22Rv1 (cell line): ENCODE measurements around the gene SETD6.

Experiments used
- H3K27ac ChIP-seq: fragments of 450-650 bp; 2 replicates; pipeline ENCODE4 v1.5.1; 2017
- ZFX ChIP-seq: fragments of 450-650 bp; IDR thresholded peaks from 2 replicates; pipeline ENCODE4 v1.6.1; 2017; ENCODE audit warnings: antibody characterized with exemption, borderline replicate concordance
- TF ChIP-seq, protein P1 (sequence below): fragments of 450-650 bp; IDR thresholded peaks from 2 replicates; pipeline ENCODE4 v1.5.1; 2017; ENCODE audit warnings: mild to moderate bottlenecking

The SETD6 gene

GRCh38 chr16:58515871-58516767, 802 bp downstream of the SETD6 start:
- TF ChIP-seq, protein P1, sequence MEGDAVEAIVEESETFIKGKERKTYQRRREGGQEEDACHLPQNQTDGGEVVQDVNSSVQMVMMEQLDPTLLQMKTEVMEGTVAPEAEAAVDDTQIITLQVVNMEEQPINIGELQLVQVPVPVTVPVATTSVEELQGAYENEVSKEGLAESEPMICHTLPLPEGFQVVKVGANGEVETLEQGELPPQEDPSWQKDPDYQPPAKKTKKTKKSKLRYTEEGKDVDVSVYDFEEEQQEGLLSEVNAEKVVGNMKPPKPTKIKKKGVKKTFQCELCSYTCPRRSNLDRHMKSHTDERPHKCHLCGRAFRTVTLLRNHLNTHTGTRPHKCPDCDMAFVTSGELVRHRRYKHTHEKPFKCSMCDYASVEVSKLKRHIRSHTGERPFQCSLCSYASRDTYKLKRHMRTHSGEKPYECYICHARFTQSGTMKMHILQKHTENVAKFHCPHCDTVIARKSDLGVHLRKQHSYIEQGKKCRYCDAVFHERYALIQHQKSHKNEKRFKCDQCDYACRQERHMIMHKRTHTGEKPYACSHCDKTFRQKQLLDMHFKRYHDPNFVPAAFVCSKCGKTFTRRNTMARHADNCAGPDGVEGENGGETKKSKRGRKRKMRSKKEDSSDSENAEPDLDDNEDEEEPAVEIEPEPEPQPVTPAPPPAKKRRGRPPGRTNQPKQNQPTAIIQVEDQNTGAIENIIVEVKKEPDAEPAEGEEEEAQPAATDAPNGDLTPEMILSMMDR, result peak; percentile 19; the same call in 1 of the 2 replicates
- TF ChIP-seq ZFX, result no peak
- H3K27ac ChIP-seq, result peak overlapping the region; percentile 89

DNA sequence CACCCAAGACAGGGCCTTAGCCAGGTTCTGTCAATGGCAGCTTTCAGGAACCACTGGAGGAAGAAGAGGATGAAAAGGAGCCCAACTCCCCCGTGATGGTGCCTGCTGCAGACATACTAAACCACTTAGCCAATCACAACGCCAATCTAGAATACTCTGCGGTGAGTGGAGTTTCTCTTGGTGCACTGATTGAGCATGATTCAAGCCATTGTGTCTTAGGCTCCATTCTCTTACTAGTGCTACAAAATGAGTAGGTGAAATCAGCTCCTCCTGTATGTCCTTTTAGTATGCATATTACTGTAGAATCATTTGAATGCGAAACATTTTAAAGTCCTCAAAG, 1.4 kb downstream of the SETD6 start:
- H3K27ac ChIP-seq, result peak overlapping the region; percentile 89
- TF ChIP-seq, protein P1, result no peak
- no peak for TF ChIP-seq ZFX

DNA sequence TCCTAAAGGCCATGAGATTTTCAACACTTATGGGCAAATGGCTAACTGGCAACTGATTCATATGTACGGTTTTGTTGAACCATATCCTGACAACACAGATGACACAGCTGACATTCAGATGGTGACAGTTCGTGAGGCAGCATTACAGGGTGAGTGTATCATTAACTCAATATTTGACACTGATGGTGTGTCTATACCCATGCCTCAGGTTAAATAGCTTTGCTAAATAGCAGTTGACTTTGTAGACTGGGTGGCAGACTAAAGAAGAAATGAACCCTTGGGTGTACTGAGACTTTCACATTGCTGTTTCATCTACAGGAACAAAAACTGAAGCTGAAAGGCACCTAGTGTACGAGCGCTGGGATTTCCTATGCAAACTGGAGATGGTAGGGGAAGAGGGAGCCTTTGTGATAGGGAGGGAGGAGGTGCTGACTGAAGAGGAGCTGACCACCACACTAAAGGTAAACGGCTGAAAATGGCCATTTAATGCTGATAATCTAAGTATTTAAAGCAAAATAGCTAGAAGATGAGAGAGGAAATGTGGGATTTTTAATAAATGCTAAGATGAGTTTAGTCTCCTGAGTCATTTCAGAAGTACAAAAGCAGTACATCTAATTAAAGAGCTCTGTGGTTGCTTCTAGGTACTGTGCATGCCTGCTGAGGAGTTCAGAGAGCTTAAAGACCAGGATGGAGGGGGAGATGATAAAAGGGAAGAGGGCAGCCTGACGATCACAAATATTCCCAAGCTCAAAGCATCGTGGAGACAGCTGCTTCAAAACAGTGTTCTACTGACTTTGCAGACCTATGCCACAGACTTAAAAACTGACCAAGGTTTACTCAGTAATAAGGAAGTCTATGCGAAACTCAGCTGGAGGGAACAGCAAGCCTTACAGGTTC, 3.0 kb downstream of the SETD6 start:
- TF ChIP-seq ZFX, result no peak
- TF ChIP-seq, protein P1, result no peak
- peak overlapping the region; percentile 89; the same call in 1 of the 2 replicates for H3K27ac ChIP-seq

DNA sequence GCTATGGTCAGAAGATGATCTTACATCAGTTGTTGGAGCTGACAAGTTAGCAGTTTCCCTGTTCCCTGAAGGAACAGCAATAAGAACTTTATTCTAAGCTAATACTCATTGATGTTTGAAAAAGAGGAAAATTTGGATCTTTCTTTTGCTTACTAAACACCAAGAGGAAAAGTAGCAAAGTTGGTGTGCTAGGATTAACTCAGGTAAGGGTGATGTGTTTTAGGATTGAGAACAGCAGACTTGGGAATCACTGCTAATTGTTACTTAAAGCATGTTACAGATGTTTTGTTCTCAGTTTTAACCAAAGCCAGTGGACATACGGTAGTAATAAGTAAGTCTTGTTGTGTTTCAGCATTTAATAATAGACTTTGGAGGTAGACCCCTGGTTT, 3.7 kb downstream of the SETD6 start:
- H3K27ac ChIP-seq, result no peak overlapping the region
- TF ChIP-seq, protein P1, result no peak
- TF ChIP-seq ZFX, result no peak

DNA sequence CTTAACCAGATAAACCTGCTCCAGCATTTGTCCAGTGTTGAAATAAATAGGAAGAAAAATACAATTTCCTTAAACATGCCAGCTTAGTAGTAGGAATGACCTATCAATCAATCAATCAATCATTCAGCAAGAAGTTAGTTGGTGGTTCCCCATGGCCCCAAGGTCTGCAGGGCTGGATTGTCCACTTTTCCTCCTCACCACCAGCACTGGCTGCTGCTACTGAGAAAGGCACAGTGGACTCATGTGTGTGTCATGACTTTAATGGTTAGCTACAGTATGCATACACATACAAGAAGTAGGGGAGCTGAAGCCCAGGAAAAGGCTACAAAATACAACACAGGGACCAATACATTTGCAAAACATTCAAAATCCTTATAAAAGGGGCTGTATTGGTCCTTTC, 4.4 kb downstream of the SETD6 start:
- TF ChIP-seq, protein P1, result no peak
- no peak for TF ChIP-seq ZFX
- H3K27ac ChIP-seq, result no peak overlapping the region

DNA sequence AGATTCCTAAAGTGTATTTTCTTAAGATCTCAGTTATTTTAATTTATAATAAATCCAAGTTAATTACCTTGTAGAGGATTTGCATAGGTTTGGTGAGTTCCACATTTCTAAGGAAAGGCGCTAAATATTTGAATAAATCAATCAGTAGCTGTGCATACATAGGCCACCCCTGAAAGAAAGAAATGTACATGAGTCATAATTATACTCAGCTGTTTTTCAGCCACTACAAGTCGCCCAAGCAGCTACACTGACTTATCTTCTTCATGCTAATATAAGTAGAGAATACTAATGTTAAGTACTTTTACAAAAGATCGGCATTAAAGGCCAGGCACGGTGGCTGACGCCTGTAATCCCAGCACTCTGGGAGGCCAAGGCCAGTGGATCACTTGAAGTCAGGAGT, 14.9 kb downstream of the SETD6 start:
- TF ChIP-seq, protein P1, result no peak
- TF ChIP-seq ZFX, result no peak
- no peak overlapping the region for H3K27ac ChIP-seq
